Measurements from ENCODE around the gene CMAS. TPM values are rescaled to one million over a fixed set of nuclear protein-coding genes. Genes with fewer than 3 reads are reported as not detected.

CMAS gene
- total and polyA plus RNA-seq, 2 experiments from 2014 or later: 61.2 to 118 TPM

- TF ChIP-seq REST (IDR thresholded peaks at IDR 0.05; ENCODE audit: unreplicated experiment): no peak
- no peak for TF ChIP-seq ZNF114 (CRISPR knock-in tag; IDR thresholded peaks at IDR 0.05)
- no peak for TF ChIP-seq EZH2 (IDR thresholded peaks at IDR 0.05; ENCODE audit: low read depth, unreplicated experiment)
- TF ChIP-seq EZH2phosphoT487 (IDR thresholded peaks at IDR 0.05; ENCODE audit: unreplicated experiment): no peak
- TF ChIP-seq, protein P1, sequence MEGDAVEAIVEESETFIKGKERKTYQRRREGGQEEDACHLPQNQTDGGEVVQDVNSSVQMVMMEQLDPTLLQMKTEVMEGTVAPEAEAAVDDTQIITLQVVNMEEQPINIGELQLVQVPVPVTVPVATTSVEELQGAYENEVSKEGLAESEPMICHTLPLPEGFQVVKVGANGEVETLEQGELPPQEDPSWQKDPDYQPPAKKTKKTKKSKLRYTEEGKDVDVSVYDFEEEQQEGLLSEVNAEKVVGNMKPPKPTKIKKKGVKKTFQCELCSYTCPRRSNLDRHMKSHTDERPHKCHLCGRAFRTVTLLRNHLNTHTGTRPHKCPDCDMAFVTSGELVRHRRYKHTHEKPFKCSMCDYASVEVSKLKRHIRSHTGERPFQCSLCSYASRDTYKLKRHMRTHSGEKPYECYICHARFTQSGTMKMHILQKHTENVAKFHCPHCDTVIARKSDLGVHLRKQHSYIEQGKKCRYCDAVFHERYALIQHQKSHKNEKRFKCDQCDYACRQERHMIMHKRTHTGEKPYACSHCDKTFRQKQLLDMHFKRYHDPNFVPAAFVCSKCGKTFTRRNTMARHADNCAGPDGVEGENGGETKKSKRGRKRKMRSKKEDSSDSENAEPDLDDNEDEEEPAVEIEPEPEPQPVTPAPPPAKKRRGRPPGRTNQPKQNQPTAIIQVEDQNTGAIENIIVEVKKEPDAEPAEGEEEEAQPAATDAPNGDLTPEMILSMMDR (conservative IDR thresholded peaks at IDR 0.05; ENCODE audit: low read depth in 2 of 2): no peak
These were observed 10.6 kb downstream of the CMAS start (continued) for GRCh38 chr12:22056607-22057006.

- H3K27me3 Mint-ChIP-seq (ENCODE audit: insufficient read depth, low read depth, poor library complexity): no peaks in the 10 kb centered on the region
- no peak overlapping the region for H3K4me3 ChIP-seq
- H3K79me2 ChIP-seq (replicated peaks; ENCODE audit: insufficient read depth): no peaks in the 10 kb centered on the region
- no peaks in the 10 kb centered on the region for H4K20me1 ChIP-seq (replicated peaks; ENCODE audit: insufficient read depth)
- no peaks in the 10 kb centered on the region for H3K9me3 Mint-ChIP-seq
- H3K36me3 Mint-ChIP-seq (ENCODE audit: low read depth): peaks cover 51% of the 10 kb centered on the region
- H3K36me3 ChIP-seq (ENCODE audit: insufficient read depth): peaks cover 49% of the 10 kb centered on the region; the same call in 1 of the 2 replicates
- H3K27ac ChIP-seq (ENCODE audit: low read depth): no peak overlapping the region
- no peaks in the 10 kb centered on the region for H3K27me3 ChIP-seq (ENCODE audit: insufficient read depth)
- no peak overlapping the region for H3K4me3 Mint-ChIP-seq
- no peak overlapping the region for H3K4me2 ChIP-seq
- no peak overlapping the region for H2AFZ ChIP-seq
- ATAC-seq (no peak), DNase-seq (ENCODE audit: low spot score) (no peak)
- no peak overlapping the region for H3K27ac Mint-ChIP-seq
- H3K9me2 ChIP-seq (ENCODE audit: insufficient read depth): no peaks in the 10 kb centered on the region
- no peaks in the 10 kb centered on the region for H3K4me1 ChIP-seq (ENCODE audit: insufficient read depth)
- no peaks in the 10 kb centered on the region for H3F3A ChIP-seq (replicated peaks; ENCODE audit: low read depth)
- H3K4me1 Mint-ChIP-seq: no peaks in the 10 kb centered on the region
- no peak for TF ChIP-seq NANOG (IDR thresholded peaks at IDR 0.05; ENCODE audit: borderline replicate concordance)
- no peak for TF ChIP-seq ETS1 (IDR thresholded peaks at IDR 0.05)
- no peak for TF ChIP-seq ZNF331 (CRISPR knock-in tag; IDR thresholded peaks at IDR 0.05; ENCODE audit: low read depth)
- no peak for TF ChIP-seq EZH2 (IDR thresholded peaks at IDR 0.05; ENCODE audit: low read depth, unreplicated experiment)
- TF ChIP-seq, protein P2, sequence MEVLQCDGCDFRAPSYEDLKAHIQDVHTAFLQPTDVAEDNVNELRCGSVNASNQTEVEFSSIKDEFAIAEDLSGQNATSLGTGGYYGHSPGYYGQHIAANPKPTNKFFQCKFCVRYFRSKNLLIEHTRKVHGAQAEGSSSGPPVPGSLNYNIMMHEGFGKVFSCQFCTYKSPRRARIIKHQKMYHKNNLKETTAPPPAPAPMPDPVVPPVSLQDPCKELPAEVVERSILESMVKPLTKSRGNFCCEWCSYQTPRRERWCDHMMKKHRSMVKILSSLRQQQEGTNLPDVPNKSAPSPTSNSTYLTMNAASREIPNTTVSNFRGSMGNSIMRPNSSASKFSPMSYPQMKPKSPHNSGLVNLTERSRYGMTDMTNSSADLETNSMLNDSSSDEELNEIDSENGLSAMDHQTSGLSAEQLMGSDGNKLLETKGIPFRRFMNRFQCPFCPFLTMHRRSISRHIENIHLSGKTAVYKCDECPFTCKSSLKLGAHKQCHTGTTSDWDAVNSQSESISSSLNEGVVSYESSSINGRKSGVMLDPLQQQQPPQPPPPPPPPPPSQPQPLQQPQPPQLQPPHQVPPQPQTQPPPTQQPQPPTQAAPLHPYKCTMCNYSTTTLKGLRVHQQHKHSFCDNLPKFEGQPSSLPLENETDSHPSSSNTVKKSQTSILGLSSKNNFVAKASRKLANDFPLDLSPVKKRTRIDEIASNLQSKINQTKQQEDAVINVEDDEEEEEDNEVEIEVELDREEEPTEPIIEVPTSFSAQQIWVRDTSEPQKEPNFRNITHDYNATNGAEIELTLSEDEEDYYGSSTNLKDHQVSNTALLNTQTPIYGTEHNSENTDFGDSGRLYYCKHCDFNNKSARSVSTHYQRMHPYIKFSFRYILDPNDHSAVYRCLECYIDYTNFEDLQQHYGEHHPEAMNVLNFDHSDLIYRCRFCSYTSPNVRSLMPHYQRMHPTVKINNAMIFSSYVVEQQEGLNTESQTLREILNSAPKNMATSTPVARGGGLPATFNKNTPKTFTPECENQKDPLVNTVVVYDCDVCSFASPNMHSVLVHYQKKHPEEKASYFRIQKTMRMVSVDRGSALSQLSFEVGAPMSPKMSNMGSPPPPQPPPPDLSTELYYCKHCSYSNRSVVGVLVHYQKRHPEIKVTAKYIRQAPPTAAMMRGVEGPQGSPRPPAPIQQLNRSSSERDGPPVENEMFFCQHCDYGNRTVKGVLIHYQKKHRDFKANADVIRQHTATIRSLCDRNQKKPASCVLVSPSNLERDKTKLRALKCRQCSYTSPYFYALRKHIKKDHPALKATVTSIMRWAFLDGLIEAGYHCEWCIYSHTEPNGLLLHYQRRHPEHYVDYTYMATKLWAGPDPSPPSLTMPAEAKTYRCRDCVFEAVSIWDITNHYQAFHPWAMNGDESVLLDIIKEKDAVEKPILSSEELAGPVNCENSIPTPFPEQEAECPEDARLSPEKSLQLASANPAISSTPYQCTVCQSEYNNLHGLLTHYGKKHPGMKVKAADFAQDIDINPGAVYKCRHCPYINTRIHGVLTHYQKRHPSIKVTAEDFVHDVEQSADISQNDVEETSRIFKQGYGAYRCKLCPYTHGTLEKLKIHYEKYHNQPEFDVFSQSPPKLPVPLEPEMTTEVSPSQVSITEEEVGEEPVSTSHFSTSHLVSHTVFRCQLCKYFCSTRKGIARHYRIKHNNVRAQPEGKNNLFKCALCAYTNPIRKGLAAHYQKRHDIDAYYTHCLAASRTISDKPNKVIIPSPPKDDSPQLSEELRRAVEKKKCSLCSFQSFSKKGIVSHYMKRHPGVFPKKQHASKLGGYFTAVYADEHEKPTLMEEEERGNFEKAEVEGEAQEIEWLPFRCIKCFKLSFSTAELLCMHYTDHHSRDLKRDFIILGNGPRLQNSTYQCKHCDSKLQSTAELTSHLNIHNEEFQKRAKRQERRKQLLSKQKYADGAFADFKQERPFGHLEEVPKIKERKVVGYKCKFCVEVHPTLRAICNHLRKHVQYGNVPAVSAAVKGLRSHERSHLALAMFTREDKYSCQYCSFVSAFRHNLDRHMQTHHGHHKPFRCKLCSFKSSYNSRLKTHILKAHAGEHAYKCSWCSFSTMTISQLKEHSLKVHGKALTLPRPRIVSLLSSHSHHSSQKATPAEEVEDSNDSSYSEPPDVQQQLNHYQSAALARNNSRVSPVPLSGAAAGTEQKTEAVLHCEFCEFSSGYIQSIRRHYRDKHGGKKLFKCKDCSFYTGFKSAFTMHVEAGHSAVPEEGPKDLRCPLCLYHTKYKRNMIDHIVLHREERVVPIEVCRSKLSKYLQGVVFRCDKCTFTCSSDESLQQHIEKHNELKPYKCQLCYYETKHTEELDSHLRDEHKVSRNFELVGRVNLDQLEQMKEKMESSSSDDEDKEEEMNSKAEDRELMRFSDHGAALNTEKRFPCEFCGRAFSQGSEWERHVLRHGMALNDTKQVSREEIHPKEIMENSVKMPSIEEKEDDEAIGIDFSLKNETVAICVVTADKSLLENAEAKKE (CRISPR knock-in tag; IDR thresholded peaks at IDR 0.05): no peak
- no peak for TF ChIP-seq EZH2phosphoT487 (IDR thresholded peaks at IDR 0.05; ENCODE audit: unreplicated experiment)
- no peak for TF ChIP-seq ZNF114 (CRISPR knock-in tag; IDR thresholded peaks at IDR 0.05)
- TF ChIP-seq CREB1 (CRISPR knock-in tag; IDR thresholded peaks at IDR 0.05; ENCODE audit: low read depth): no peak
These were observed 14.1 kb downstream of the CMAS start for GRCh38 chr12:22059976-22060647.

All from GM23338 (cell line).